ENCODE results near the gene SLC7A6OS. TPM values are rescaled to one million over a fixed set of nuclear protein-coding genes. Genes with fewer than 3 reads are reported as not detected.

Gene SLC7A6OS
- total RNA-seq, 2 donors from 2014 or later = 21.4 to 29.6 TPM

DNA sequence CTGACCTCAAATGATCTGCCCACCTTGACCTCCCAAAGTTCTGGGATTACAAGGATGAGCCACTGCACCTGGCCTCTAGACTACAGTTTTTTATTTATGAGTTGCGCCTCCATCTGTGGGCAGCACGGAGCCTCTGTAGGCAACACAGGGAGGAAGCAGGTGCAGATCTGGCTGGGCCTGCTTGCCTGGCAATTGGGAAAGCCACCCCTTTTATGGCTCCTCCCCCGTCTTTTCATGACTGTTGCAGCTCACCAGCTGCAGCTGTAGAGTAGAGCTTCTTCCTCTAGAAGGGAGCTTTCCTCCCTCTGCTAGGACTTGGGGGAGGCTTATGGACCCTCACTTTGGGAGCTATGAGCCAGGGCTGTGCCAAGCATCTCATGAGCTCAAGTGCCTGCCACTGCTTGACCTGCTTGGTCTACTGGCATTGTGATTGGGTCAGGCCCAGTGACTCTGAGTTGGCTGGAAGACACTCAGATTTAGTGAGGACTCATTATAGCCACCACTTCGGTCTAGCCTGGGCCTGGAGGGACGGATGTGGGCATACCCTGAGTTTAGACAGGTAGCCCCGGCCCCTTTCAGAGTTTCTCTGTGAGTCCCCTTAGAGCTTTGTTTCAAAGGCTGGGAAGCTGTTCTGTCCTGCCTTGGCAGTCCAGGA, 53.4 kb downstream of the SLC7A6OS start:
- peak overlapping the region; percentile 29 to 59 for H3K27ac Mint-ChIP-seq
- no peaks in the 10 kb centered on the region for H3K36me3 Mint-ChIP-seq
- no peak for DNase-seq (ENCODE audit: low spot score in 2 of 2)
- no peak for ATAC-seq
- no peaks in the 10 kb centered on the region for H3K9me3 Mint-ChIP-seq

DNA sequence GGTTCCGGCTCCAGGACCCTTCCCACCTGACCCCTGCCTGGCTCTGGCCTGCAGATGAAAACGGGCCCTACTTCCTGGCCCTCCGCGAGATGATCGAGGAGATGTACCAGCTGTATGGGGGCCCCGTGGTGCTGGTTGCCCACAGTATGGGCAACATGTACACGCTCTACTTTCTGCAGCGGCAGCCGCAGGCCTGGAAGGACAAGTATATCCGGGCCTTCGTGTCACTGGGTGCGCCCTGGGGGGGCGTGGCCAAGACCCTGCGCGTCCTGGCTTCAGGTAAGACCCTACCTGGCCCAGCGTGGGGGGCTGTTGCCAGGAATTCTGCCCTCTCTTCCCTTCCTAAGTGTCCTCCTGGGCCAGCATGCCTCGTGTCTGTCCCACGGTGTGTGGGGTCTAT, 55.0 kb downstream of the SLC7A6OS start:
- H3K36me3 Mint-ChIP-seq = peaks cover 0 to 4% of the 10 kb centered on the region in 2 donors
- DNase-seq (ENCODE audit: low spot score in 2 of 2) (no peak), ATAC-seq (no peak)
- no peak overlapping the region for H3K27ac Mint-ChIP-seq
- no peaks in the 10 kb centered on the region for H3K9me3 Mint-ChIP-seq

DNA sequence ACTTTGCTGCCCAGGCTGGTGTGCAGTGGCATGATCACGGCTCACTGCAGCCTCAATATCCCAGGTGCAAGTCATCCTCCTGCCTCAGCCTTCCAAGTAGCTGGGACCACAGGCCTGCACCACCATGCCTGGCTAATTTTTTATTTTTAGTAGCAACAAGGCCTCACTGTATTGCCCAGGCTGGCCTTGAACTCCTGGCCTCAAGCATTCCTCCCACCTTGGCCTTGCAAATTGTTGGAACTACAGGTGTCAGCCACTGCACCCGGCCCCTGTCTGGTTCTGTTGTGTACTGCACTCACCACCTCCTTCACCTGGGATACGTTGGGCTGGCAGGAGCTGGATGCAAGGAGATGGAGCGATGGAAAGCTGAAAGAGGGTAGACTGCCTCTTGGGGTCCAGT, 57.0 kb downstream of the SLC7A6OS start:
- Mint-ChIP-seq H3K9me3 (no peaks in the 10 kb centered on the region), H3K36me3 (peaks cover 0 to 4% of the 10 kb centered on the region in 2 donors), H3K27ac (no peak overlapping the region)
- ATAC-seq (no peak), DNase-seq (ENCODE audit: low spot score in 2 of 2) (no peak)

DNA sequence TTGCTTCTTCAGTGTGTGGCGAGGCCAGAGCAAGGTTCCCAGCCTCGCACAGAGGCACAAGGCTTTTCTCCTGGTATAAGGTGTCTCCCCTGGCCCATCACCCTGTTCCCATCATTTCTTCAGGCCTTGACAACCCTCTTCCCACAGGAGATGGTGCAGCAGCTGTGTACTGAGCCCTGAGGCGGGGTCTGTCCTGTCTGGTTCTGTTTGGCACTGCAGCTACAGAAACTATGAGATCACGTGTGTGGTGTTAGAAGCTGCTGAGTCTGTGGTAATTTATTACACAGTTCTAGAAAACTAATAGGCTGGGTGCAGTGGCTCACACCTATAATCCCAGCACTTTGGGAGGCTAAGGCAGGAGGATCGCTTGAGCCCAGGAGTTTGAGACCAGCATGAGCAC, 58.4 kb downstream of the SLC7A6OS start:
- H3K36me3 Mint-ChIP-seq = peaks cover 0 to 4% of the 10 kb centered on the region in 2 donors

DNA sequence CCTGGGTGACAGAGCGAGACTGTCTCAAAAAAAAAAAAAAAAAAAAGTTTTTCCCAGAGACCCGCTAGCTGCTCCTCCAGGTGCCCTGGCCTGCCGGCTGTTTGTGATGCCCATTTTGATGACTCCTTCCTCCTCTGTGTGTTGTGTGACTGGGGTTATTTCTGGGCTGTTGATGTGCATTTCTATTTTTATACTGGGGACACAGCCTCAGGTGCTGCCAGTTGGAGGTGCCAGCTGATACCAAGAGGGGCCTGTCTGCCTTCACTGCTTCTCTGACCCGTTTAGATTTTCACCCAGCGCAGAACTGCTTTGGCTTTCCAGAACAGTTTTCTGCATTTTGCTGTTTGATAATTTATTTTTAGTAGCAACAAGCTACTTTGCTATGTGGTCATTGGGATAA, 58.9 kb downstream of the SLC7A6OS start:
- Mint-ChIP-seq H3K36me3 (peaks cover 0 to 4% of the 10 kb centered on the region in 2 donors), H3K27ac (no peak overlapping the region), H3K9me3 (no peaks in the 10 kb centered on the region)
- DNase-seq (ENCODE audit: low spot score in 2 of 2) = no peak
- ATAC-seq = no peak

More for the DNA sequence above, 58.4 kb downstream of the SLC7A6OS start:
- ATAC-seq (no peak), DNase-seq (ENCODE audit: low spot score in 2 of 2) (no peak)
- H3K27ac Mint-ChIP-seq = no peak overlapping the region
- H3K9me3 Mint-ChIP-seq = no peaks in the 10 kb centered on the region

DNA sequence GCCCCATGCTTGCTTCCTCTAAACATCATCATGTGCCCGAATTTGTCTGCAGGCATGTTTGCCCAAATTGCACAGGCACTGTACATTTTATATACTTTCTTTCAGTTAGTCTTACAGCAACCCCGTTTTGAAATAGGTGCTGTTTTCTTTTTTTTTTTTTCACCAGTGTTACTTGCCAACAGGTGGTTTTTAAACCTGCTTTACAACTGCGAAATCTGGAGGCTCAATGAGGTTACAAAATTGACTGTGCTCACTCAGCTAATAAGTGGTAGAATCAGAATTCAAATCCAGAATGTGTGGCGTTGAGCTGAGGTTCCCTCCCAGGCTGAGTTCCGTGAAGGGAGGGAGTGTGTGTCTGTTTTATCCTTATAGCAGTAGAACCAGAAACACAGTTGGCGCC, 59.8 kb downstream of the SLC7A6OS start:
- Mint-ChIP-seq H3K36me3 (peaks cover 0 to 4% of the 10 kb centered on the region in 2 donors), H3K9me3 (no peaks in the 10 kb centered on the region), H3K27ac (no peak overlapping the region)
- no peak for ATAC-seq
- DNase-seq (ENCODE audit: low spot score in 2 of 2) = no peak

DNA sequence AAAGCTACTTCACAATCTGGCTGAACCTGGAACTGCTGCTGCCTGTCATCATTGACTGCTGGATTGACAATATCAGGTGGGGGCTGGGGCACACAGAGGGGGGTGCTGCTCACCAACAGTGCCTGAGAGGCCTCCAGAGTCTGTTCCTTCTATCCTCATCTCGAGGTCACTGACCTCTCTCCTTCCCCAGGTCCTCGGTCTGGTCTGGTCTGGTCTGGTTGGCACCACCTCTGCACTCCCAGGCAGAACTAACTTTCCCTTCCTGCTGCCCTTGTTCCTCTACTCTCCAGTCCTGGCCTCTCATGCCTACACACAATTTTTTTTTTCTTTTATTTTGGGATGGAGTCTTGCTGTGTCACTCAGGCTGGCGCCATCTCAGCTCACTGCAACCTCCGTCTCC, 61.4 kb downstream of the SLC7A6OS start:
- Mint-ChIP-seq H3K27ac (peak overlapping the region in 1 of 2 donors; percentile 62), H3K36me3 (peaks cover 5 to 8% of the 10 kb centered on the region in 2 donors)
- ATAC-seq = no peak

More for the DNA sequence above, 61.4 kb downstream of the SLC7A6OS start:
- no peak for DNase-seq (ENCODE audit: low spot score in 2 of 2)
- no peaks in the 10 kb centered on the region for H3K9me3 Mint-ChIP-seq

Other genes starting within 250 kb of the SLC7A6OS start
- 10 to 100 TPM; 64.2 to 90.1 TPM for gene NFATC3, start 225.6 kb downstream of the SLC7A6OS start, total RNA-seq
- gene ESRP2, start 74.8 kb downstream of the SLC7A6OS start, total RNA-seq = under 1 TPM; 0.43 to 0.48 TPM
- gene PLA2G15, start 65.6 kb downstream of the SLC7A6OS start, total RNA-seq = 1 to 10 TPM; 9.7 to 9.8 TPM
- gene SLC7A6, start 46.4 kb downstream of the SLC7A6OS start, total RNA-seq = 10 to 100 TPM; 69.0 to 97.7 TPM
- 10 to 100 TPM; 33.7 to 80.2 TPM for gene PRMT7, start 73 bp upstream of the SLC7A6OS start, total RNA-seq
- 1 to 10 TPM in 1 of 2 donors, under 1 TPM in 1; 0.12 to 1.0 TPM for gene SMPD3, start 137.6 kb upstream of the SLC7A6OS start, total RNA-seq
- gene ZFP90, start 228.3 kb upstream of the SLC7A6OS start, total RNA-seq = 10 to 100 TPM; 29.7 to 37.7 TPM

All from activated naive CD4-positive, alpha-beta T cell treated with anti-CD3 and anti-CD28 coated beads, Interleukin-2, amount 50 U/mL, for 72 hours (primary cell).